Measurements from ENCODE around the gene GPSM1.

- TF ChIP-seq, protein P1, sequence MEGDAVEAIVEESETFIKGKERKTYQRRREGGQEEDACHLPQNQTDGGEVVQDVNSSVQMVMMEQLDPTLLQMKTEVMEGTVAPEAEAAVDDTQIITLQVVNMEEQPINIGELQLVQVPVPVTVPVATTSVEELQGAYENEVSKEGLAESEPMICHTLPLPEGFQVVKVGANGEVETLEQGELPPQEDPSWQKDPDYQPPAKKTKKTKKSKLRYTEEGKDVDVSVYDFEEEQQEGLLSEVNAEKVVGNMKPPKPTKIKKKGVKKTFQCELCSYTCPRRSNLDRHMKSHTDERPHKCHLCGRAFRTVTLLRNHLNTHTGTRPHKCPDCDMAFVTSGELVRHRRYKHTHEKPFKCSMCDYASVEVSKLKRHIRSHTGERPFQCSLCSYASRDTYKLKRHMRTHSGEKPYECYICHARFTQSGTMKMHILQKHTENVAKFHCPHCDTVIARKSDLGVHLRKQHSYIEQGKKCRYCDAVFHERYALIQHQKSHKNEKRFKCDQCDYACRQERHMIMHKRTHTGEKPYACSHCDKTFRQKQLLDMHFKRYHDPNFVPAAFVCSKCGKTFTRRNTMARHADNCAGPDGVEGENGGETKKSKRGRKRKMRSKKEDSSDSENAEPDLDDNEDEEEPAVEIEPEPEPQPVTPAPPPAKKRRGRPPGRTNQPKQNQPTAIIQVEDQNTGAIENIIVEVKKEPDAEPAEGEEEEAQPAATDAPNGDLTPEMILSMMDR (conservative IDR thresholded peaks at IDR 0.05; ENCODE audit: low read length): no peak
- no peak for TF ChIP-seq EZH2phosphoT487 (IDR thresholded peaks at IDR 0.05; ENCODE audit: borderline replicate concordance)
These were observed 42.7 kb downstream of the GPSM1 start for GRCh38 chr9:136370037-136370436.
